Heart left ventricle (tissue), 13 donors: ENCODE results near the gene IL1RAPL1.

Experiments used
- CTCF ChIP-seq, 12 donors: fragments of 200-600 bp; sonication (generic) in 4 of 12; IDR thresholded peaks; one replicate each; pipeline versions ENCODE4 v1.5.0 to v1.8.0; 2018 to 2022; ENCODE audit warnings: antibody characterized with exemption in 12 of 12, mild to moderate bottlenecking in 5 of 12
- POLR2A ChIP-seq, 2 donors: fragments of 450-650 bp; IDR thresholded peaks; one replicate each; pipeline ENCODE4 v1.6.1; 2017; ENCODE audit warnings: antibody characterized with exemption in 2 of 2, mild to moderate bottlenecking in 2 of 2, moderate library complexity in 2 of 2
- donor health status: ischemic (EF 13 %, LVEDD 7.1; RV severe dilation, severe dysfunction).
- donor health status: DM: no; HTN: yes; CAD: no.
- donor health status: DM: no; HTN: no; CAD: no.
- donor health status: ischemic (EF 25% LVEDD 6.9; RV normal size, moderate dysfunction).
- donor health status: ischemic (EF 25% LVEDD 5.7; RV mildly dilated, moderate dysfunction).
- donor health status: ischemic (EF 35%, LVEDD 5.7; RV mildly dilated, moderate dysfunction).
- donor health status: nonischemic (EF 11% LVEDD 7.7; RV severe dilation, severe dysfunction).
- donor health status: DM: yes; HTN: yes; CAD: no.
- donor health status: PGD.
- donor health status: ischemic (EF 29% LVEDD 5.4; RV normal size, mild dysfunction).
- donor health status: nonischemic (EF 23%, LVEDD 6.1; RV moderate dilation, normal function).

GRCh38 chrX:29792335-29792734 lies 1205.1 kb downstream of the IL1RAPL1 start:
- TF ChIP-seq CTCF (IDR thresholded peaks at IDR 0.05): no peak
- TF ChIP-seq POLR2A (IDR thresholded peaks at IDR 0.05): no peak
